ENCODE data around the gene HSP90AA1.

GRCh38 chr14:102126807-102127455 lies 40.1 kb upstream of the HSP90AA1 start:
- TF ChIP-seq CTCF (IDR thresholded peaks at IDR 0.05) (no peak), POLR2A (IDR thresholded peaks at IDR 0.05) (no peak)

All from uterus (tissue), 2 donors.